ELF-1 (cell line): Measurements from ENCODE around the gene SPINT3.

ENCODE experiments used
- DNase-seq: peaks from one replicate; pipeline ENCODE4 v3.0.0-alpha.2; 2016; ENCODE audit warnings: low read depth, low spot score

SPINT3 gene

GRCh38 chr20:45462711-45463509 is 52.5 kb downstream of the SPINT3 start:
- no peak for DNase-seq
